ENCODE data around the gene NACA.
"Not testable (repeated sequence)": the region's sequence is repeated elsewhere in the genome, so short reads cannot be mapped to it uniquely, and the experiment has no call there.

Gene NACA

DNA sequence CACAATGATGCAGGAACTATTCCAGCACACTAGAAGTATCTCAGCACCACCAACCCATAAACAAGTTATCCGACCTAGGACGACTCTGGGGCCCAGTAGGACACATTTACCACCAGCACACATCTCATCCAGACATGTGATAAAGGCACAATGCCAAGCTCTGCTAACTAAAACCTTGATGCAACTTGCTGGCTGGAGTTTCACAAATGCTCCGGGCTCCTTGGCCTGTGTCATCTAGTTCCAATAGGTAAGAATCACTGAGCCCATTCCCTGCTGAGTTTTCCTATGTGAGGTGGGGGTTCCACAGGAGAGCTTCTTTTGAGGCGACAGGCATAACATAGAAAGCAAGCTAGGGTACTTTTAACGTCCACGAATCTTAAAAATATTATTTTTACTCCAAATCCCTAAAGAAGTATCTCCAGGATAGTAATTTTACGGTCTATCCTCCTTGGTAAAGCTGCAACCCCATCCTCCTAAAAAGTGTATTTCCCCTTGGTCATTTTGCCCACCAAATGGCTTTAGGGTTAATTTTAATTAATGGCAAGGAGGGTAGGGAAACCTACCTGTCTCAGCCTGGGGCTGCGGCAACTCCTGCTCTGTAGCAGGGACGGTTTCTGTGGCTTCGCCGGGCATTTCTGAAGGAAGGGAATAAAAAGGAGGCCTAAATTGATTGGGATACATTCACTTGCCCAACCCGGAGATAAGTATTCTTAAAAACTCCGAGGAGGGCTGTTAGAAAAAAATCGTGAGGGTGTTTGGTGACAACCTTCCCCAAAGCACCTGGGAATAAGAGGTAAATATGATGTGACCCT is 1.0 kb downstream of the NACA start:
- no peak for DNase-seq (ENCODE audit: low read depth)

GRCh38 chr12:56723352-56723751 is 1.7 kb downstream of the NACA start:
- no peak for DNase-seq (ENCODE audit: low read depth)

GRCh38 chr12:56722832-56723231 is 2.3 kb downstream of the NACA start:
- no peak for DNase-seq (ENCODE audit: low read depth)

DNA sequence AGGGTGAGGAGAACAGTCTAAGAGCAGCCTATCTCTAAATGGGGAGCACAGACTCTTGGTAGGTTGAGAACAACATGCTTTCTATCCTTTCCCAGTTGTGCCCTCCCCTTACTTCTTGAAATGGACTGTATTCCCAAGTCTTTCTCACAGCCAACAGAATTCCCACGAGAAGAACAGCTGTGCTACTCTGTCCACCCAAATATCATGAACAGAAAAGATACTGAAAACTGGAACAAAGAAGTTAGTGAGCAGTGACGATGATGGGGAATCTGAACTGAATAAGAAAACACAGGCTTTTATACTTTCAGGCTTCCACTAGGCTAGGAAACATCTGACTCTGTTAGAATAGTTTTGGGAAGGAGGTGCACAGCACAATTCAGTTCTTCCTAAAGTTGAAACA is 3.4 kb downstream of the NACA start:
- DNase-seq (ENCODE audit: low read depth): no peak

- no peak for DNase-seq (ENCODE audit: low read depth)
Observed at GRCh38 chr12:56721216-56721615, 3.9 kb downstream of the NACA start.

DNA sequence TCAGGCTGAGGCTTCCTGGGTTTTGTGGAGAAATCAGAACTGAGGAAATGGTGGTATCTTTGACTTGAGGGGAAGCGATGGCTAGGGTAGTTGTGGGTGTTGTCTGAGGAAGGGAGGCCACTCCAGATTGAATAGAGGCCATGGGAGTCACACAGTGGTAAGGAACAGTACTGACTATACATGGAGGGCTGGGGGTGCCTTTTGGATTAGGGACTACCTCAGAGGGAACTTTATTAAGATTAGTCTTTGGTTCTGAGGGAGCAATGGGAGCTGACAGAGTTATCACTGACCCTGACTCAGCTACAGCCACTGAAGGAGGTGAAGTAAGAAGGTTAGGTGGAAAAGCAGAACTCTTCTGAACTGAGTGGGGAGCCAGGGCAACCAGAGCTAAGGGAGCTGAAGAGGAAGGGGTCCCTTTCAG is 4.4 kb downstream of the NACA start:
- no peak for DNase-seq (ENCODE audit: low read depth)

- no peak for DNase-seq (ENCODE audit: low read depth)
Observed at GRCh38 chr12:56719056-56719455, 6.0 kb downstream of the NACA start.

DNA sequence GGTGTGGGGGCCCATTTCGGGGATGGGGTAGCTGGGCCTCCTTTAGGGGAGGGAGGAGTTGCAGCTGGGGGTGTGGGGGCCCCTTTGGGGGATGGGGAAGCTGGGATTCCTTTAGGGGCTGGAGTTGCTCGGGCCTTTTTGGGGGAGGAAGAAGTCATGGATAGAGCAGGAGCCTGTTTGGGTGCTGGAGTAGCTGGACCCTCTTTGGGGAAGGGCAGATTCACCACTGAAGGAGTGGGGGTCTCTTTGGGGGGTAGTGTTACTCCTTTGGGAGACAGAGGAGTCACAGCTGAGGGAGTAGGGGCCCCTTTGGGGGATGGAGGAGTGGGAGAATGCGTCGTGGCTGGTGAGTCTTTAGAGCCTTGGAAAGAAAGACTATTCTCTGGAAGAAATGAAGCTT is 6.5 kb downstream of the NACA start:
- DNase-seq (ENCODE audit: low read depth): no peak

DNA sequence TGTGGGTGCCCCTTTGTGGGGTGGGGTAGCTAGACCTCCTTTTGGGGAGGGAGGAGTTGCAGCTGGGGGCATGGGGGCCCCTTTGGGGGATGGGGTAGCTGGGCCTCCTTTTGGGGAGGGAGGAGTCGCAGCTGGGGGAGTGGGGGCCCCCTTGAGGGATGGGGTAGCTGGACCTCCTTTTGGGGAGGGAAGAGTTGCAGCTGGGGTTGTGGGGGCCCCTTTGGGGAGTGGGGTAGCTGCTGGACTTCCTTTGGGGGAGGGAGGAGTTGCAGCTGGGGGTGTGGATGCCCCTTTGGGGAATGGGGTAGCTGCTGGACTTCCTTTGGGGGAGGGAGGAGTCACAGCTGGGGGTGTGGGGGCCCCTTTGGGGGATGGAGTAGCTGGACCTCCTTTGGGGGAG is 7.0 kb downstream of the NACA start:
- DNase-seq (ENCODE audit: low read depth): no peak

DNA sequence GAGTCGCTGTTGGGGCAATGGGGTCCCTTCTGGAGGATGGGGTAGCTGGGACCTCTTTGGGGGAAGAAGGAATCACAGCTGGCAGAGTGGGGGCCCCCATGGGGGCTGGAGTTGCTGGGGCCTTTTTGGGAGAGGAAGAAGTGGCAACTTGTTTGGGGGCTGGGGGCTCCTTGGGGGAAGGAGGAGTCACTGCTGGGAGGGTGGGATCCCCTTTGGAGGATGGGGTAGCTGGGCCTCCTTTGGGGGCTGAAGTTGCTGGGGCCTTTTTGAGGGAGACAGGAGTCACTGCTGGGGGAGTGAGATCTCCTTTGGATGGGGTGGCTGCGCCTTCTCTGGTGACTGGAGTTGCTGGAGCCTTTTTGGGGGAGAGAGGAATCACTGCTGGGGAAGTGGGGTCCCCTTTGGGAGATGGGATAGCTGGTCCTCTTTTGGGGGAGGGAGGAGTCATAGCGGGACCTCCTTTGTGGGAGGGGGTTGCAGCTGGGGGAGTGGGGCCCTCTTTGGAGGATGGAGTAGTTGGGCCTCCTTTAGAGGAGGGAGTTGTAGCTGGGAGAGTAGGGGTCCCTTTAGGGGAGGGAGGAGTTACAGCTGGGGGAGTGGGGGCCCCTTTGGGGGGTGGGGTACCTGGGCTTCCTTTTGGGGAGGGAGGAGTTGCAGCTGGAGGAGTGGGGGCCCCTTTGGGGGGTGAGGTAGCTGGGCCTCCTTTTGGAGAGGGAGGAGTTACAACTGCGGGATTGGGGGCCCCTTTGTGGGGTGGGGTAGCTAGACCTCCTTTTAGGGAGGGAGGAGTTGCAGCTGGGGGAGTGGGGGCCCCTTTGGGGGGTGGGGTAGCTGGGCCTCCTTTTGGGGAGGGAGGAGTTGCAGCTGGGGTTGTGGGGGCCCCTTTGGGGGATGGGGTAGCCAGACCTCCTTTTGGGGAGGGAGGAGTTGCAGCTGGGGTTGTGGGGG is 7.9 kb downstream of the NACA start:
- DNase-seq (ENCODE audit: low read depth): no peak

DNA sequence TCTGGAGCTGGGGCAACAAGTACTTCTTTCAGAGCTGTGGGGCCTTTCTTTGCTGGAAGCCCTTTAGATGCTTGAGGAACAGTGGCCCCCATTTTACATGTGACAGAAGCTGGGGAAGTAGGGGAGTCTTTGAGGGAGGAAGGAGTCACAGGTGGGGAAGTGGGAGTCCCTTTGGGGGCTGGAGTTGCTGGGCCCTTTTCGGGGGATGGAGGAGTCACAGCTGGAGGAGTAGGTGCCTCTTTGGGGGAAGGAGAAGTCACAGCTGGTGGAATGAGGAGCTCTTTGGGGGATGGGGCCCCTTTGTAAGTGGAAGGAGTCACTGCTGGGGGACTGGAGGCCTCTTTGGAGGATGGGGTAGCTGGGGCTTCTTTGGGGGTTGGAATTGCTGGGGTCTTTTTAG is 8.6 kb downstream of the NACA start:
- DNase-seq (ENCODE audit: low read depth): no peak

DNA sequence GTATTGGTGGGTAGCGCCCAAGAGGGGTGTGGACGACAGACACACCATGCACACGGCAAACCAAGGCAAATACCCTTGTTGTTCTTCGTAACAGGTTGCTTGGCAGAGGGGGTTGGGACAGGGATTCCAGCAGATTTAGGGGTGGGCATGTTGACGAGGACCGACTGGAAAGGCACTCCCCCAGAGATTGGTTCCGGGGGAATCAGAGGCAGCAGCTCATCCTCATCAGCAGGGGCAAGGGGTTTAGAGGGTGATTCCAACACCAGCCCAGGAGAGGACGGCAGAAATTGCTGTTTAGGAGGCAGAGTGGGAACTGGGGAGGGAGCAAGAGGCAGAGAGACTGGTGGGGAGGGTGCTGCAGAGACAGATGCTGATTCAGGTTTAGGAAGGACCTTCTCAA is 9.3 kb downstream of the NACA start:
- no peak for DNase-seq (ENCODE audit: low read depth)

DNA sequence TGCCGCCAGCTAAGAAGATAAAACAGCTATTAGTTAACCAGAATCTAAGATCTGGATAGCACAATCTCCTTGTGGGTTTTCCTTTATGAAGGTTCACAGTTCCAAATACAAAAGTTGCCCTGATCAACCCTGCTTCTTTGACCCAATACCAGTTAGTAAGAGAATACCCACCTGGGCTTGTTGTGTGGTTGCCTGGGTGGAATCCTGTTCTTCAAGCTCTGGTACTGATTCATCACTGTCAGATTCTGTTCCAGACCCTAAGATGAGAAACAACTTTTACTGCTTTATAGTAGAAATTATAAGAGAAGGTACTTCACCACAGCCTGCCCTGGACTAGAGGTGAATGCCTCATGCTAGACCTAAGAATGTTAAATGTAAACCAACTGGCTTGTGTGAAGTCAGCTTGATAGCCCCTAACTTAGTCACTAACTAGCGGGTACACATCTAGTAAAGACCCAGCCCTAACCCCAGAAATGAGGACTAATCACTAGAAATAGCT is 10.6 kb downstream of the NACA start:
- DNase-seq (ENCODE audit: low read depth): no peak

DNA sequence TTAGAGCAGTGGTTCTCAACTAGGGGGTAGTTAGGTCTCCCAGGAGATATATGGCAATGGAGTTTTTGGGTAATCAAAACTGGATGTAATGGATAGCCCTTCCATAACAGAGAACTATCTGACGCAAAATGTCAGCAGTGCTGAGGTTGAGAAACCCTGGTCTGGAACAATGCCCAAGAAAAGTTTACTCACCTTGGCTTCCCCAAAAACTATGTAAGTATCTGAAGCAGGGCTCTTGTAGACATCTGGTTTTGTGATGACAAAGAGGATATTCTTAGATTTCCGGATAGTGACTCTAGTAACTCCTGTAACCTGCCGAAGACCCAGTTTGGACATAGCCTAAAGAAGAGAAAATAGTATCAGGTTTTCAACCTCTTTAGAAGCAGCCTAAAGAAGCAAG is 11.8 kb downstream of the NACA start:
- no peak for DNase-seq (ENCODE audit: low read depth)

GRCh38 chr12:56709759-56710376 is 15.2 kb downstream of the NACA start:
- DNase-seq (ENCODE audit: low read depth): no peak

GRCh38 chr12:56704522-56704921 is 20.6 kb downstream of the NACA start:
- not testable (repeated sequence) for DNase-seq (ENCODE audit: low read depth)

- DNase-seq (ENCODE audit: low read depth): no peak
Observed at GRCh38 chr12:56699020-56699661, 26.0 kb downstream of the NACA start.

DNA sequence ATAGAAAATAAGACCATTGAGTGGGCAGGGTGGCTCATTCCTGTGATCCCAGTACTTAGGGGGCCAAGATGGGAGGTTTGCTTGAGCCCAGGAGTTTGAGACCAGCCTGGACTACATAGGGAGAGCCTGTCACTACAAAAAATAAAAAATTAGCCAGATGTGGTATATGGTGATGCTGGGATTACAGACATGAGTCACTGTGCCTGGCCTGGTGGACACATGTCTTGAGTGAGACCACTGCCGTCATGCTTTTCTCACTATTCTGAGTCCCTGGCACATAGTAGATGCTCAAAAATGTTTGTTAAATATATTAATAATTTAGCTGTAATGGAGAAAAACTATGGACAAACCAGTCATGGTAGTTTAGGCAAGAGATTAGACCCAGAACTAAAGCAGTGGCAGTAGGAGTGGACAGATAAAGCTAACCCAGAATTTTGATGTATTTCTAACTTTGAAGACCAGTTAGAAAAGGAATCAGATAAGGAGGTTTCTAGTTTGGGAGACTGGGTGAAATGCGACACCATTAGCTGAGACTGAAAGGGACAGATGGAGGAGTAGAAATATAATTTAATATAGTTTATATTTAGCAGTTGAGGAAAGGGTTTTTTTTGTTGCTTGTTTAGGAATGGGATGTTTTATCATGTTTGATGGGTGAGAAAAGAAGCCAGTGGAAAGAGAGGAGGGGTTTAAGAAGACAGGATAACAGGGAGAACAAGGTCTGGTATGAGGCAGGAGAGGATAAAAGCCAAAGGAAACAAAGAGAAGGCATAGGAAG is 29.6 kb downstream of the NACA start:
- DNase-seq (ENCODE audit: low read depth): no peak

GRCh38 chr12:56694161-56694560 is 30.9 kb downstream of the NACA start:
- DNase-seq (ENCODE audit: low read depth): no peak

DNA sequence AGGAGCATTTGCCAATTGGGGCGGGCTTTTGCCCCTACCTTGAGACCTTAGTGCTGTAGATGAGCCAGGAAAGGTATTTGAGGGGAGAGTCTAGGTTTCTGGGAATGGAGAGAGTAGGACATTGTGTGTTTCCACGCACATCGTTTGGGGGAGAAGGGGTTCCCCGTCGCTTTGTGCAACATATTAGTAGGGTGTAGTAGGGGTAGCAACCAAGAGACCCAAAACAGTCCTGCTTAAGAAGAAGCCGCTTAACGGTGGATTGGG is 36.3 kb downstream of the NACA start:
- DNase-seq (ENCODE audit: low read depth): no peak

- DNase-seq (ENCODE audit: low read depth): peak; percentile 90
Observed at GRCh38 chr12:56688129-56688845, 36.8 kb downstream of the NACA start, which contains the start of gene PTGES3. TSS of gene PTGES3 (minus strand) at chr12:56688284. CDS start at chr12:56687999, 285 bp downstream.
